Natural killer cell (primary cell): ENCODE results near the gene FAM83E. TPM values are rescaled to one million over a fixed set of nuclear protein-coding genes. Genes with fewer than 3 reads are reported as not detected.

ENCODE experiments used
- ATAC-seq, 3 donors: fragments of 150-1000 bp in 2 of 3; fragments of 200-7000 bp in 1 of 3; cut with Tn5 transposase; 1 replicate in 1 of 3; 2 replicates in 2 of 3; pipeline ENCODE4 v1.10.0; 2021; ENCODE audit warnings: mild to moderate bottlenecking in 2 of 3, moderate library complexity in 2 of 3
- DNase-seq, 2 donors: peaks; one replicate each; pipeline versions ENCODE4 v3.0.0 to v3.0.0-alpha.2; 2013 to 2021; ENCODE audit warnings: mixed read lengths in 1 of 2
- H3K27ac ChIP-seq: one replicate; pipeline ENCODE4 v1.5.1; 2013; ENCODE audit warnings: mild to moderate bottlenecking, low read length
- H3K27me3 ChIP-seq: one replicate; pipeline ENCODE4 v1.6.1; 2013; ENCODE audit warnings: low read length; ENCODE audit not compliant: control insufficient read depth, insufficient read depth
- H3K36me3 ChIP-seq: one replicate; pipeline ENCODE4 v1.6.1; 2013; ENCODE audit warnings: low read length; ENCODE audit not compliant: control insufficient read depth, insufficient read depth
- H3K4me1 ChIP-seq: one replicate; pipeline ENCODE4 v1.6.1; 2013; ENCODE audit warnings: low read length; ENCODE audit not compliant: control insufficient read depth, insufficient read depth
- H3K4me3 ChIP-seq: one replicate; pipeline ENCODE4 v1.5.1; 2013; ENCODE audit warnings: low read length
- H3K9me3 ChIP-seq: one replicate; pipeline ENCODE4 v1.6.1; 2013; ENCODE audit warnings: low read length; ENCODE audit not compliant: control insufficient read depth, insufficient read depth
- H3K27ac Mint-ChIP-seq, 2 donors: one replicate each; pipeline ENCODE4 v1.8.0; 2022; ENCODE audit warnings: mild to moderate bottlenecking in 2 of 2, mixed read lengths in 2 of 2, moderate library complexity in 1 of 2
- H3K27me3 Mint-ChIP-seq, 2 donors: one replicate each; pipeline ENCODE4 v1.8.0; 2022; ENCODE audit warnings: low read depth in 2 of 2, mixed read lengths in 2 of 2
- H3K36me3 Mint-ChIP-seq: one replicate; pipeline ENCODE4 v1.8.0; 2022; ENCODE audit warnings: mixed read lengths
- H3K4me1 Mint-ChIP-seq, 2 donors: one replicate each; pipeline ENCODE4 v1.8.0; 2022; ENCODE audit warnings: mixed read lengths in 2 of 2
- H3K4me3 Mint-ChIP-seq: one replicate; pipeline ENCODE4 v1.8.0; 2022; ENCODE audit warnings: mild to moderate bottlenecking, moderate library complexity, mixed read lengths
- H3K9me3 Mint-ChIP-seq, 2 donors: one replicate each; pipeline ENCODE4 v1.8.0; 2022; ENCODE audit warnings: mixed read lengths in 2 of 2
- CTCF ChIP-seq: fragments of 200-600 bp; IDR thresholded peaks from one replicate; pipeline ENCODE4 v1.8.0; 2022; ENCODE audit warnings: antibody characterized with exemption
- WGBS: methylation state at CpG from one replicate; pipeline ENCODE4 v1.1.7; 2013; ENCODE audit warnings: missing lambda C conversion rate; ENCODE audit not compliant: insufficient coverage; 5-methylcytosine and 5-hydroxymethylcytosine counted together
- intact Hi-C: fragments of 100-400 bp; cut with micrococcal nuclease; formaldehyde crosslinking; loops from one replicate; pipeline ENCODE4 v1.14.2; 2022
- total RNA-seq, 4 donors: library from RNA; stranded (reverse); fragments of 120-200 nt in 1 of 4; gene quantifications; one replicate each; pipeline versions ENCODE4 v1.2.3 to v1.2.4, GENCODE V29; 2013 to 2022

The FAM83E gene
- total RNA-seq, 3 donors from 2014 or later (not counting 1 experiment from before 2014, with no cell fraction given): 0.70 to 1.3 (median 1.1) TPM

- Mint-ChIP-seq H3K27me3 (no peaks in the 10 kb centered on the region), H3K4me3 (no peak overlapping the region), H3K27ac (peak overlapping the region in 1 of 2 donors; percentile 66), H3K4me1 (peaks cover 20 to 42% of the 10 kb centered on the region in 2 donors), H3K9me3 (no peaks in the 10 kb centered on the region), H3K36me3 (no peaks in the 10 kb centered on the region)
- H3K4me3 ChIP-seq: no peak overlapping the region
- intact Hi-C loops: no loop called here
- DNase-seq: peak in 1 of 2 donors; percentile 13
- ATAC-seq: no peak
- H3K27ac ChIP-seq: no peak overlapping the region
- peaks cover 82% of the 10 kb centered on the region for H3K4me1 ChIP-seq
- H3K27me3 ChIP-seq: no peaks in the 10 kb centered on the region
- 98% methylated on average over 22 of the region's 22 CpGs for WGBS
- H3K36me3 ChIP-seq: peaks cover 39% of the 10 kb centered on the region
- no peak for TF ChIP-seq CTCF
- H3K9me3 ChIP-seq: no peaks in the 10 kb centered on the region
Measured at GRCh38 chr19:48629297-48629598, 14.4 kb upstream of the FAM83E start.

DNA sequence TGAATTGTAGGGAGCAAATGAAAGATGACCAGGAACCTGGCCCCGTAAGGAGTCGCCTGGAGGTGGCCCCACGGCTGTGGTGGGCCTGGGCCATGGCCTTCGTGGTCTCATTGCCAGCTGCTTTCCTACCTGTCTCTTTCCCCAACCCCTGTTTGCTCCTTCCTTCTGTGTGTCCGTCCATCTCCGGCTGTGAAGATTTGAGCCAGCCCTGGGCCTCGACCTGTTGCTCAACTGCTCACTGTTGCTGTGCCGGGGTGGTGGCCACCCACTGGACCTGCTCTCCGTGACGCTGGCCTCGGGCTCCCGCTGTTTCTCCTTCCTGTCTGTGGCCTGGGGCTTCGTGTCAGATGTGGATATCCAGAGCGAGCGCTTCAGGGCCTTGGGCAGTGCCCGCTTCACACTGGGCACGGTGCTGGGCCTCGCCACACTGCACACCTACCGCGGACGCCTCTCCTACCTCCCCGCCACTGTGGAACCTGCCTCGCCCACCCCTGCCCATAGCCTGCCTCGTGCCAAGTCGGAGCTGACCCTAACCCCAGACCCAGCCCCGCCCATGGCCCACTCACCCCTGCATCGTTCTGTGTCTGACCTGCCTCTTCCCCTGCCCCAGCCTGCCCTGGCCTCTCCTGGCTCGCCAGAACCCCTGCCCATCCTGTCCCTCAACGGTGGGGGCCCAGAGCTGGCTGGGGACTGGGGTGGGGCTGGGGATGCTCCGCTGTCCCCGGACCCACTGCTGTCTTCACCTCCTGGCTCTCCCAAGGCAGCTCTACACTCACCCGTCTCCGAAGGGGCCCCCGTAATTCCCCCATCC, 13.8 kb upstream of the FAM83E start:
- H3K4me3 ChIP-seq: no peak overlapping the region
- no peaks in the 10 kb centered on the region for H3K9me3 ChIP-seq
- no peaks in the 10 kb centered on the region for H3K9me3 Mint-ChIP-seq
- H3K27ac Mint-ChIP-seq: peak overlapping the region in 1 of 2 donors; percentile 66
- no peak overlapping the region for H3K4me3 Mint-ChIP-seq
- peaks cover 39% of the 10 kb centered on the region for H3K36me3 ChIP-seq
- H3K27me3 Mint-ChIP-seq: no peaks in the 10 kb centered on the region
- 93% methylated on average over 34 of the region's 34 CpGs for WGBS
- DNase-seq (no peak), ATAC-seq (no peak)
- H3K27me3 ChIP-seq: no peaks in the 10 kb centered on the region
- intact Hi-C loops: no loop called here
- no peak overlapping the region for H3K27ac ChIP-seq
- no peaks in the 10 kb centered on the region for H3K36me3 Mint-ChIP-seq
- H3K4me1 ChIP-seq: peaks cover 81% of the 10 kb centered on the region
- TF ChIP-seq CTCF: no peak
- H3K4me1 Mint-ChIP-seq: peaks cover 22 to 43% of the 10 kb centered on the region in 2 donors

DNA sequence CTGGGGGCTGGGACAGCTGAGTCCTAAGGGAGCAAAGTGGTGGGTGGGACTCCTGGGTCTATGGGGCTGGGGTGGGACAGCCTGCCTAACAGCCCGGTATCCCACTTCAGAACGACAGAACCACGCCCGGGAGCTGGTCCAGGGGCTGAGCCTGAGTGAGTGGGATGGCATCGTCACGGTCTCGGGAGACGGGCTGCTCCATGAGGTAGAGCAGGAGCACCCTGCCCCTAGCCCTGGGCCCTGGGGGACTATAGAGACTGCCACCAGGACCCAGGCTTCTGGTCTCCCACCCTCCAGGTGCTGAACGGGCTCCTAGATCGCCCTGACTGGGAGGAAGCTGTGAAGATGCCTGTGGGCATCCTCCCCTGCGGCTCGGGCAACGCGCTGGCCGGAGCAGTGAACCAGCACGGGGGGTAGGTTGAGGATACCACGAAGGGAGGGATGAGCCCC, 13.0 kb upstream of the FAM83E start:
- Histone ChIP-seq H3K9me3 (no peaks in the 10 kb centered on the region), H3K27me3 (no peaks in the 10 kb centered on the region), H3K27ac (peak overlapping the region; percentile 17), H3K4me3 (no peak overlapping the region), H3K4me1 (peaks cover 81% of the 10 kb centered on the region), H3K36me3 (peaks cover 34% of the 10 kb centered on the region)
- no peaks in the 10 kb centered on the region for H3K36me3 Mint-ChIP-seq
- H3K9me3 Mint-ChIP-seq: no peaks in the 10 kb centered on the region
- H3K27ac Mint-ChIP-seq: peak overlapping the region; percentile 23 to 76
- TF ChIP-seq CTCF: no peak
- no peak for ATAC-seq
- 94% methylated on average over 17 of the region's 17 CpGs for WGBS
- no peak for DNase-seq
- peaks cover 29 to 49% of the 10 kb centered on the region in 2 donors for H3K4me1 Mint-ChIP-seq
- no peaks in the 10 kb centered on the region for H3K27me3 Mint-ChIP-seq
- H3K4me3 Mint-ChIP-seq: no peak overlapping the region
- intact Hi-C loops: no loop called here
